Activated CD4-positive, alpha-beta T cell treated with anti-CD3 and anti-CD28 coated beads, Interleukin-2, Interleukin-4, amounts not matched to agents 100 ng/mL and 50 ng/mL, durations not matched to agents 16 hours and 8 hours (primary cell): Measurements from ENCODE around the gene UBXN11.

Experiments
- DNase-seq: peaks from one replicate; pipeline ENCODE4 v3.0.0-alpha.2; 2020; ENCODE audit warnings: low spot score

Gene UBXN11

GRCh38 chr1:26285366-26286063 is 20.9 kb downstream of the UBXN11 start:
- DNase-seq = peak; percentile 57

- peak; percentile 96 for DNase-seq
Observed at GRCh38 chr1:26284597-26285347, 21.7 kb downstream of the UBXN11 start.

GRCh38 chr1:26283871-26284596 is 22.4 kb downstream of the UBXN11 start:
- no peak for DNase-seq

GRCh38 chr1:26283279-26283853 is 23.1 kb downstream of the UBXN11 start:
- no peak for DNase-seq

- DNase-seq = no peak
Observed at GRCh38 chr1:26282401-26282918, 24.0 kb downstream of the UBXN11 start.

- DNase-seq = no peak
Observed at GRCh38 chr1:26281971-26282370, 24.5 kb downstream of the UBXN11 start.

GRCh38 chr1:26281091-26281958 is 25.1 kb downstream of the UBXN11 start:
- DNase-seq = no peak

- no peak for DNase-seq
Observed at GRCh38 chr1:26280333-26281042, 25.9 kb downstream of the UBXN11 start.

- peak; percentile 85 for DNase-seq
Observed at GRCh38 chr1:26279456-26280332, 26.7 kb downstream of the UBXN11 start, which contains the start of gene SH3BGRL3. SH3BGRL3 (plus strand) TSS chr1:26280086; CDS start chr1:26280156, 70 bp downstream.

- DNase-seq = peak; percentile 74
Observed at GRCh38 chr1:26278724-26279455, 27.5 kb downstream of the UBXN11 start.

GRCh38 chr1:26278303-26278702 is 28.1 kb downstream of the UBXN11 start:
- DNase-seq = no peak

GRCh38 chr1:26277719-26278118 is 28.7 kb downstream of the UBXN11 start:
- DNase-seq = no peak

- no peak for DNase-seq
Observed at GRCh38 chr1:26277261-26277661, 29.2 kb downstream of the UBXN11 start.

- no peak for DNase-seq
Observed at GRCh38 chr1:26276432-26276838, 30.0 kb downstream of the UBXN11 start.

GRCh38 chr1:26275580-26276431 is 30.6 kb downstream of the UBXN11 start:
- peak; percentile 90 for DNase-seq

GRCh38 chr1:26274801-26275425 is 31.5 kb downstream of the UBXN11 start:
- no peak for DNase-seq

GRCh38 chr1:26269198-26269550 is 37.3 kb downstream of the UBXN11 start:
- DNase-seq = no peak
